Fibroblast of lung (primary cell): Measurements from ENCODE around the gene MYRIP. TPM values are rescaled to one million over a fixed set of nuclear protein-coding genes. Genes with fewer than 3 reads are reported as not detected.
"Not testable (repeated sequence)": the region's sequence is repeated elsewhere in the genome, so short reads cannot be mapped to it uniquely, and the experiment has no call there.

ENCODE experiments used
- DNase-seq, 2 donors: peaks; one replicate each; pipeline versions ENCODE4 v3.0.0 to v3.0.0-alpha.2; 2010; ENCODE audit warnings: low read depth in 2 of 2
- H2AFZ ChIP-seq: 2 replicates; pipeline ENCODE4 v1.5.1; 2012; ENCODE audit warnings: low read length, control low read depth, inconsistent platforms
- H3K27ac ChIP-seq: 2 replicates; pipeline ENCODE4 v1.5.1; 2011; ENCODE audit warnings: low read length, control low read depth; ENCODE audit not compliant: insufficient read depth
- H3K27me3 ChIP-seq: 2 replicates; pipeline ENCODE4 v1.5.1; 2011; ENCODE audit warnings: mild to moderate bottlenecking, low read length; ENCODE audit not compliant: control insufficient read depth, insufficient read depth
- H3K36me3 ChIP-seq: 2 replicates; pipeline ENCODE4 v1.5.1; 2011; ENCODE audit warnings: low read length; ENCODE audit not compliant: control insufficient read depth, insufficient read depth
- H3K4me1 ChIP-seq: 2 replicates; pipeline ENCODE4 v1.5.1; 2011; ENCODE audit warnings: low read length; ENCODE audit not compliant: control insufficient read depth, insufficient read depth; ENCODE audit errors: extremely low read depth
- H3K4me2 ChIP-seq: 2 replicates; pipeline ENCODE4 v1.5.1; 2011; ENCODE audit warnings: low read length, control low read depth; ENCODE audit not compliant: insufficient read depth; ENCODE audit errors: extremely low read depth
- H3K4me3 ChIP-seq, 4 experiments: fragments of 200-600 bp in 1 of 4; sonication (generic) in 1 of 4; replicated peaks in 1 of 4; 2 replicates each; pipeline ENCODE4 v1.5.1; 2011 to 2016; ENCODE audit warnings: low read length in 4 of 4, low read depth in 3 of 4, mild to moderate bottlenecking in 3 of 4, control low read depth in 2 of 4, inconsistent platforms in 1 of 4, mixed read lengths in 1 of 4; ENCODE audit not compliant: insufficient read depth in 1 of 4; ENCODE audit errors: control extremely low read depth in 1 of 4
- H3K79me2 ChIP-seq: 2 replicates; pipeline ENCODE4 v1.5.1; 2012; ENCODE audit warnings: mild to moderate bottlenecking, low read length, inconsistent platforms; ENCODE audit not compliant: control insufficient read depth, insufficient read depth
- H3K9ac ChIP-seq: 2 replicates; pipeline ENCODE4 v1.5.1; 2011; ENCODE audit warnings: mild to moderate bottlenecking, low read length, control low read depth; ENCODE audit not compliant: insufficient read depth
- H3K9me3 ChIP-seq: 2 replicates; pipeline ENCODE4 v1.5.1; 2012; ENCODE audit warnings: low read depth, low read length; ENCODE audit not compliant: control insufficient read depth, insufficient read depth
- H4K20me1 ChIP-seq: 2 replicates; pipeline ENCODE4 v1.5.1; 2011; ENCODE audit warnings: low read length; ENCODE audit not compliant: control insufficient read depth, insufficient read depth; ENCODE audit errors: extremely low read depth
- CTCF ChIP-seq, 2 donors: IDR thresholded peaks in 1 of 2; conservative IDR thresholded peaks in 1 of 2; 1 replicate in 1 of 2; 2 replicates in 1 of 2; pipeline ENCODE4 v1.5.1; 2011 to 2012; ENCODE audit warnings: low read length in 2 of 2, control low read depth in 1 of 2, inconsistent platforms in 1 of 2, low read depth in 1 of 2, mild to moderate bottlenecking in 1 of 2
- EZH2 ChIP-seq: IDR thresholded peaks from 2 replicates; pipeline ENCODE4 v1.5.1; 2012; ENCODE audit warnings: low read length, control low read depth, mild to moderate bottlenecking; ENCODE audit errors: missing control alignments
- polyA plus RNA-seq, 2 donors: library from polyadenylated mRNA; depleted of rRNA in 1 of 2; stranded (reverse) in 1 of 2; unstranded in 1 of 2; fragments of >200 nt; gene quantifications; 2 replicates each; pipeline ENCODE4 v1.2.1, GENCODE V29; 2011 to 2012; ENCODE audit warnings: missing spikeins in 1 of 2
- total RNA-seq: library from RNA; depleted of rRNA; stranded (reverse); fragments of >200 nt; gene quantifications from 2 replicates; pipeline ENCODE4 v1.2.1, GENCODE V29; 2014

MYRIP gene
- total and polyA plus RNA-seq, 2 donors (not counting 1 experiment from before 2014, with no cell fraction given), result 0.02 TPM; not detected in 1

- Histone ChIP-seq H3K9me3 (no peaks in the 10 kb centered on the region), H2AFZ (no peak overlapping the region), H3K9ac (no peak overlapping the region), H3K27ac (no peak overlapping the region), H3K79me2 (no peaks in the 10 kb centered on the region), H3K36me3 (no peaks in the 10 kb centered on the region), H3K4me2 (no peak overlapping the region), H4K20me1 (no peaks in the 10 kb centered on the region), H3K27me3 (no peaks in the 10 kb centered on the region), H3K4me1 (no peaks in the 10 kb centered on the region), H3K4me3 (no peak overlapping the region)
- TF ChIP-seq EZH2, result no peak
- no peak for TF ChIP-seq CTCF (conservative IDR thresholded peaks at IDR 0.05 in 1 of 2, IDR thresholded peaks at IDR 0.05 in 1 of 2; ENCODE audit: low read depth in 1 of 2, low read length in 2 of 2)
- no peak for DNase-seq
Measured at GRCh38 chr3:40022297-40022827, 213.0 kb downstream of the MYRIP start.

- no peaks in the 10 kb centered on the region for H3K9me3 ChIP-seq
- H4K20me1 ChIP-seq, result no peaks in the 10 kb centered on the region
- H3K4me1 ChIP-seq, result no peaks in the 10 kb centered on the region
- DNase-seq, result no peak
- no peaks in the 10 kb centered on the region for H3K27me3 ChIP-seq
- no peak overlapping the region for H3K27ac ChIP-seq
- no peak overlapping the region for H3K4me3 ChIP-seq
- H2AFZ ChIP-seq, result no peak overlapping the region
- H3K36me3 ChIP-seq, result no peaks in the 10 kb centered on the region
- no peak overlapping the region for H3K4me2 ChIP-seq
- no peak overlapping the region for H3K9ac ChIP-seq
- TF ChIP-seq CTCF (conservative IDR thresholded peaks at IDR 0.05 in 1 of 2, IDR thresholded peaks at IDR 0.05 in 1 of 2; ENCODE audit: low read depth in 1 of 2, low read length in 2 of 2), result no peak
- TF ChIP-seq EZH2, result no peak
- H3K79me2 ChIP-seq, result no peaks in the 10 kb centered on the region
Measured at GRCh38 chr3:40024526-40024925, 215.1 kb downstream of the MYRIP start.

- H2AFZ ChIP-seq, H3K4me2 ChIP-seq, H3K27ac ChIP-seq, H3K4me1 ChIP-seq, H3K9ac ChIP-seq, H3K9me3 ChIP-seq, H4K20me1 ChIP-seq, H3K27me3 ChIP-seq, H3K79me2 ChIP-seq, DNase-seq, H3K36me3 ChIP-seq, H3K4me3 ChIP-seq: not testable (repeated sequence)
Measured at GRCh38 chr3:40025892-40026291, 216.5 kb downstream of the MYRIP start.
